Spleen (tissue), 11 donors: ENCODE measurements around the gene KIF1A. TPM values are rescaled to one million over a fixed set of nuclear protein-coding genes. Genes with fewer than 3 reads are reported as not detected.

Experiments used
- DNase-seq: peaks from one replicate; pipeline ENCODE4 v3.0.0-alpha.2; 2020
- H3K27ac ChIP-seq, 8 donors: fragments of 200-600 bp; sonication (generic) in 7 of 8; 1 replicate in 4 of 8; 2 replicates in 4 of 8; pipeline versions ENCODE4 v1.5.0 to v1.8.0; 2016 to 2021; ENCODE audit warnings: inconsistent platforms in 4 of 8, mild to moderate bottlenecking in 4 of 8, moderate library complexity in 1 of 8
- H3K27me3 ChIP-seq, 7 donors: fragments of 200-600 bp; sonication (generic) in 6 of 7; replicated peaks in 1 of 7; 1 replicate in 4 of 7; 2 replicates in 3 of 7; pipeline versions ENCODE4 v1.5.0 to v1.8.0; 2016 to 2021; ENCODE audit warnings: inconsistent platforms in 3 of 7, mild to moderate bottlenecking in 1 of 7
- H3K36me3 ChIP-seq, 6 donors: fragments of 200-600 bp; sonication (generic) in 5 of 6; 1 replicate in 4 of 6; 2 replicates in 2 of 6; pipeline versions ENCODE4 v1.5.0 to v1.8.0; 2016 to 2021; ENCODE audit warnings: inconsistent platforms in 2 of 6
- H3K4me1 ChIP-seq, 6 donors: fragments of 200-600 bp; sonication (generic) in 5 of 6; 1 replicate in 3 of 6; 2 replicates in 3 of 6; pipeline versions ENCODE4 v1.5.0 to v1.8.0; 2016 to 2021; ENCODE audit warnings: inconsistent platforms in 3 of 6
- H3K4me3 ChIP-seq, 8 donors: fragments of 200-600 bp; sonication (generic) in 7 of 8; 1 replicate in 4 of 8; 2 replicates in 4 of 8; pipeline versions ENCODE4 v1.5.0 to v1.8.0; 2016 to 2021; ENCODE audit warnings: inconsistent platforms in 4 of 8, mild to moderate bottlenecking in 4 of 8, moderate library complexity in 2 of 8
- H3K9me3 ChIP-seq, 8 donors: fragments of 200-600 bp; sonication (generic) in 7 of 8; 1 replicate in 4 of 8; 2 replicates in 4 of 8; pipeline versions ENCODE4 v1.5.0 to v1.8.0; 2016 to 2021; ENCODE audit warnings: inconsistent platforms in 4 of 8
- CTCF ChIP-seq, 11 experiments: fragments of 200-600 bp in 7 of 11; fragments of 450-650 bp in 4 of 11; sonication (generic) in 4 of 11; IDR thresholded peaks in 8 of 11; conservative IDR thresholded peaks in 3 of 11; 1 replicate in 7 of 11; 2 replicates in 4 of 11; pipeline versions ENCODE4 v1.4.0 to v1.8.0; 2016 to 2021; ENCODE audit warnings: antibody characterized with exemption in 11 of 11, inconsistent platforms in 4 of 11, mild to moderate bottlenecking in 1 of 11
- POLR2A ChIP-seq, 3 donors: fragments of 450-650 bp; IDR thresholded peaks; one replicate each; pipeline ENCODE4 v1.5.1; 2017; ENCODE audit warnings: antibody characterized with exemption in 3 of 3, mild to moderate bottlenecking in 1 of 3
- POLR2AphosphoS5 ChIP-seq, 3 donors: sonication (generic); formaldehyde crosslinking; IDR thresholded peaks; one replicate each; pipeline ENCODE4 v1.5.1; 2017; ENCODE audit warnings: antibody characterized with exemption in 3 of 3
- WGBS, 5 donors: extraction: QIAGEN DNeasy Blood & Tissue Kit in 3 of 5; methylation state at CpG; one replicate each; pipeline versions ENCODE4 v1.1.5 to v1.1.7; 2013 to 2018; 5-methylcytosine and 5-hydroxymethylcytosine counted together
- intact Hi-C: fragments of 100-400 bp; cut with DNase I; formaldehyde crosslinking; loops from one replicate; pipeline ENCODE4 v1.15.0; 2023; ENCODE audit warnings: low total_unique reads
- polyA plus RNA-seq, 3 donors: library from polyadenylated mRNA; stranded (reverse); fragments of 200-250 nt; gene quantifications; one replicate each; pipeline ENCODE4 v1.2.1, GENCODE V29; 2013
- total RNA-seq, 7 donors: library from RNA; depleted of rRNA in 3 of 7; stranded (reverse); fragments of >200 nt in 3 of 7; fragmentation: NEBNext Ultra II Directional in 4 of 7; extraction: Animal tissue kit (Norgen Biotek cat#: 25700) in 4 of 7; gene quantifications; one replicate each; pipeline versions ENCODE4 v1.1.0 to v1.2.1, GENCODE V29; 2016 to 2021
- donor health status: healthy with polysubstance abuse.
- donor health status: DM: no; HTN: no; CAD: no; lungs with moderate emphysema.
- donor health status: DM: no; HTN: no; CAD: no.
- donor health status: Bipolar disorder and iron deficiency.
- donor health status: healthy.
- donor health status: DM: no; HTN: no; CAD: no.
- donor health status: DM: yes; HTN: yes; CAD: no.

Gene KIF1A
- total and polyA plus RNA-seq, 10 donors: 0.02 to 2.0 (median 0.55) TPM; not detected in 1

DNA sequence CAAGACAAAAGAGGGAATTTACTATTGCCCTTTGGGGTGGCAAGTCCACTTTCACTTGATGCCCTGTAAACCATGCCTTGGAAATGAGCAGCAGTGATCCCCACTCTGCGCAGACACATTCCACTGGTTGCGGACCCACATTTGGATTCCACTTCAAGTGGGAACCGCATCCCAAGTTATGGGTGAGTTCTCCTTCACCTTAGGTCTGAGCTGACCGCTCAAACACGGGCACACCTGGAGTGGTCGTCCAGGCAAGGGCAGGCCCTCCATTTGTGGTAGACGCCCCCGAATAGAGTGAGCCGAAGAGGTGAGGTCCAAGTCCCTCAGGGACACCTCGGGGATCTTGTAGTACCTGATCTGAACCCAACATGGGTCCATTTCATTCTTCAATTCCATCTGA lies 38.9 kb upstream of the KIF1A start:
- Histone ChIP-seq H3K36me3 (no peaks in the 10 kb centered on the region), H3K4me1 (no peaks in the 10 kb centered on the region), H3K9me3 (peaks cover 0 to 17% (median 15%) of the 10 kb centered on the region in 8 donors), H3K27ac (no peak overlapping the region), H3K27me3 (peaks cover 0 to 4% (median 0%) of the 10 kb centered on the region in 7 donors), H3K4me3 (no peak overlapping the region)
- no peak for TF ChIP-seq POLR2AphosphoS5 (IDR thresholded peaks at IDR 0.05)
- TF ChIP-seq CTCF (IDR thresholded peaks at IDR 0.05 in 8 of 11, conservative IDR thresholded peaks at IDR 0.05 in 3 of 11): no peak
- no peak for TF ChIP-seq POLR2A (IDR thresholded peaks at IDR 0.05)
- intact Hi-C loops: loop anchor here (10.0 kb wide), 1 partner anchor 206 kb away; no protein-coding TSS in a partner anchor
- DNase-seq: no peak
- 80 to 94% (median 91%) methylated on average over 7 to 10 of the region's 10 CpGs for WGBS, 5 donors

DNA sequence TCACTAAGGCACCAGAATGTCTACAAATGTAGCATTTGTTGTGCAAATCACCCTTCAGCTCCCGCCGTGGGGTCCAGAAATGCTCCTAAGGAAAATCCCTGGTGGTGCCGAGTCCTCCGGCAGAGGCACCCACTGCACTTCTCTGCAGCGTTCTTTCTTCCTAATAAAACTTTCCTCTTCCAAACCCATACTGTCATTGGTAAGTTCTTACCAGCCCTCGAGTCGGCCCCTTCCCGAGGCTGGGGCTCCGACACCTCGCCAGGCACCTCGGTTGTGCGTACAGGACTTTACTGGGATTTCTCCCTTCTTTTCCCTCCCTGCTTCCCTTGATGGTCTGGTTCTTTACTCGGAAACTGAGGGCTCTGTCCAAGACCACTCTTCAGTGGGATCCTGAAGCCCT lies 38.3 kb upstream of the KIF1A start:
- 84 to 94% (median 93%) methylated on average over 13 of the region's 13 CpGs for WGBS, 5 donors
- H3K36me3 ChIP-seq: no peaks in the 10 kb centered on the region
- no peak overlapping the region for H3K4me3 ChIP-seq
- intact Hi-C loops: loop anchor here (10.0 kb wide), 1 partner anchor 206 kb away; no protein-coding TSS in a partner anchor
- H3K4me1 ChIP-seq: no peaks in the 10 kb centered on the region
- TF ChIP-seq CTCF (IDR thresholded peaks at IDR 0.05 in 8 of 11, conservative IDR thresholded peaks at IDR 0.05 in 3 of 11): no peak
- TF ChIP-seq POLR2A (IDR thresholded peaks at IDR 0.05): no peak
- TF ChIP-seq POLR2AphosphoS5 (IDR thresholded peaks at IDR 0.05): no peak
- no peak for DNase-seq
- H3K27me3 ChIP-seq: peaks cover 0 to 4% (median 0%) of the 10 kb centered on the region in 7 donors
- H3K27ac ChIP-seq: no peak overlapping the region
- peaks cover 0 to 22% (median 19%) of the 10 kb centered on the region in 8 donors for H3K9me3 ChIP-seq

GRCh38 chr2:240857039-240858008 lies 37.3 kb upstream of the KIF1A start:
- peaks cover 0 to 24% (median 19%) of the 10 kb centered on the region in 8 donors for H3K9me3 ChIP-seq
- peaks cover 0 to 4% (median 0%) of the 10 kb centered on the region in 7 donors for H3K27me3 ChIP-seq
- no peaks in the 10 kb centered on the region for H3K36me3 ChIP-seq
- 80 to 95% (median 88%) methylated on average over 10 to 21 of the region's 21 CpGs for WGBS, 5 donors
- TF ChIP-seq POLR2AphosphoS5 (IDR thresholded peaks at IDR 0.05) (peak in 1 of 3 donors; percentile 13), POLR2A (IDR thresholded peaks at IDR 0.05) (no peak)
- H3K4me3 ChIP-seq: no peak overlapping the region
- intact Hi-C loops: loop anchor here (10.0 kb wide), 1 partner anchor 207 kb away; no protein-coding TSS in a partner anchor
- no peak for DNase-seq
- no peaks in the 10 kb centered on the region for H3K4me1 ChIP-seq
- H3K27ac ChIP-seq: no peak overlapping the region

DNA sequence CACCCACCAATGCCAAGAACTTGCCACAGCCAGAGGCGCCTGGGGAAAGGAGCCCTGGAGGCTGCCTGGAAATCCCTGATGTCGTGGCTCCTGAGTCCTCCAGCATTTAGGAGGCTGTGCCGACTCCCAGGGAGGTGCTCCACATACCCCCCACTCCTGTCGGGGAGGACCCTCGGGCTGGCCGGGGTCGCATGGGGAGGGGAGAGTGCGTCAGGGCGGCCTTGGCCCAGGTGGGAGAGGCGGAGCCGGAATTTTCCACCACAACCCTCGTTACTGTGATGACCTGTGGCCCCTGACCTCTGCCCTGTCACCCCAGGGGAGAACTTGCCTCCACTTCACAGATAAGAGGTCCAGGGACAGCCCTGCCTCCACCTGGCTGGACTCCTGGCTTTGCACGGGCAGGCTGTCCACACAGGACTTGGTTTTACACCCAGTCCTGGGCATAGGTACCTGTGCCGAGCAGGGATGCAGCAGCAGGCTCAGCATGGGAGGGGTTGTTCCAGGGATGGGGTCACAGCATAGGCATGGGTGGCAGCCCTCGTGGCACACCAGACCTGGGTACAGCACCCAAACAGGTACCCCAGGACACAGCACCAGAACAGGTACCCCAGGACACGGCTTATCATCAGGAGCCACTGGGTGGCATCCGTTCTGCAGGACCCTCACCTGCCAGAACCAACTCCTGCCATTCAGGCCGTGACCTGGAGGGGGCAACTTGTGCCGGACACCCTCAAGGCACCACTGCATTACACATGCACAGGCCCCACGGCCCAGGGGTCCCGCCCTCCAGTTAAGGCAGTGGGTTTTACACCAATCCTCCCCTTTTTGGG lies 36.3 kb upstream of the KIF1A start:
- 76 to 88% (median 82%) methylated on average over 10 to 21 of the region's 21 CpGs for WGBS, 5 donors
- Histone ChIP-seq H3K9me3 (peaks cover 0 to 24% (median 19%) of the 10 kb centered on the region in 8 donors), H3K36me3 (no peaks in the 10 kb centered on the region), H3K27me3 (peaks cover 0 to 4% (median 0%) of the 10 kb centered on the region in 7 donors), H3K27ac (no peak overlapping the region), H3K4me3 (no peak overlapping the region), H3K4me1 (peaks cover 0 to 4% (median under 1%) of the 10 kb centered on the region in 6 donors)
- intact Hi-C loops: loop anchor here (10.0 kb wide), 1 partner anchor 208 kb away; no protein-coding TSS in a partner anchor
- no peak for TF ChIP-seq POLR2AphosphoS5 (IDR thresholded peaks at IDR 0.05)
- TF ChIP-seq POLR2A (IDR thresholded peaks at IDR 0.05): no peak
- TF ChIP-seq CTCF (IDR thresholded peaks at IDR 0.05 in 8 of 11, conservative IDR thresholded peaks at IDR 0.05 in 3 of 11): no peak
- DNase-seq: no peak
